GM12864 (cell line): Measurements from ENCODE around the gene CAMK2A.

ENCODE experiments used
- DNase-seq: peaks from one replicate; pipeline ENCODE4 v3.0.0-alpha.2; 2011; ENCODE audit warnings: low read depth
- H3K4me3 ChIP-seq: 2 replicates; pipeline ENCODE4 v1.5.1; 2011; ENCODE audit warnings: mild to moderate bottlenecking, low read depth, low read length, control low read depth
- TF ChIP-seq, protein P1 (sequence below): IDR thresholded peaks from 2 replicates; pipeline ENCODE4 v1.5.1; 2011; ENCODE audit warnings: low read depth, mild to moderate bottlenecking, moderate library complexity, low read length, control low read depth, inconsistent platforms; ENCODE audit errors: missing control alignments

CAMK2A gene

DNA sequence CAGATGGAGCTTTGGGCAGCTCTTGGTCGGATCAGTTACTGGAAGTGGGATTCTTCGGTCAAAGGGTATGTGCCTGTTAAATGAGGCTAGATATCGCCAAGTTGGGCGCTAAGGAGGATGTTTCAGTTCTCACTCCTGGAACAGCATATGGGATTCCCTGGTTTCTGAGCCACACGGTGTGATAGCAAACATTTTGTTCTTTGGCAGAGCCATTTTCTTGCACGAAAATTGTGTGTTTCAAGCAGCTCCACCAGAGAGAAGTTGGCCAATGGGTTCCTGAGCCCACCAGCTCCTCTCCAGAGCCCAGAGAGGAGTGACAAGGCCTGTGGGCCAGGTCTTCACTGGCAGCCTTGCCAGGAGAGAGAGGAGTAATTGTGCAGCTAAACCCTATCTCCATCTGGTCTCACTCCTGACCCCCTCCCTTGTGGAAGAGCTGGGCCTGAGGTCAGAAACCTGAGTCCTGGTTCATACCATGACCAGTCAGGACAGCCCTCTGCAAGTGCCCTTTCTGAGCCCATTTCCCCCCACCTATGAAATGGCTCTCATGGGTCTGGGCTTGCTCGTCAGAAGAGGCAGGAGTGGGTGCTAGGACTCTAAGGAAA is 110.5 kb downstream of the CAMK2A start:
- no peak for DNase-seq
- TF ChIP-seq, protein P1, sequence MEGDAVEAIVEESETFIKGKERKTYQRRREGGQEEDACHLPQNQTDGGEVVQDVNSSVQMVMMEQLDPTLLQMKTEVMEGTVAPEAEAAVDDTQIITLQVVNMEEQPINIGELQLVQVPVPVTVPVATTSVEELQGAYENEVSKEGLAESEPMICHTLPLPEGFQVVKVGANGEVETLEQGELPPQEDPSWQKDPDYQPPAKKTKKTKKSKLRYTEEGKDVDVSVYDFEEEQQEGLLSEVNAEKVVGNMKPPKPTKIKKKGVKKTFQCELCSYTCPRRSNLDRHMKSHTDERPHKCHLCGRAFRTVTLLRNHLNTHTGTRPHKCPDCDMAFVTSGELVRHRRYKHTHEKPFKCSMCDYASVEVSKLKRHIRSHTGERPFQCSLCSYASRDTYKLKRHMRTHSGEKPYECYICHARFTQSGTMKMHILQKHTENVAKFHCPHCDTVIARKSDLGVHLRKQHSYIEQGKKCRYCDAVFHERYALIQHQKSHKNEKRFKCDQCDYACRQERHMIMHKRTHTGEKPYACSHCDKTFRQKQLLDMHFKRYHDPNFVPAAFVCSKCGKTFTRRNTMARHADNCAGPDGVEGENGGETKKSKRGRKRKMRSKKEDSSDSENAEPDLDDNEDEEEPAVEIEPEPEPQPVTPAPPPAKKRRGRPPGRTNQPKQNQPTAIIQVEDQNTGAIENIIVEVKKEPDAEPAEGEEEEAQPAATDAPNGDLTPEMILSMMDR = no peak

DNA sequence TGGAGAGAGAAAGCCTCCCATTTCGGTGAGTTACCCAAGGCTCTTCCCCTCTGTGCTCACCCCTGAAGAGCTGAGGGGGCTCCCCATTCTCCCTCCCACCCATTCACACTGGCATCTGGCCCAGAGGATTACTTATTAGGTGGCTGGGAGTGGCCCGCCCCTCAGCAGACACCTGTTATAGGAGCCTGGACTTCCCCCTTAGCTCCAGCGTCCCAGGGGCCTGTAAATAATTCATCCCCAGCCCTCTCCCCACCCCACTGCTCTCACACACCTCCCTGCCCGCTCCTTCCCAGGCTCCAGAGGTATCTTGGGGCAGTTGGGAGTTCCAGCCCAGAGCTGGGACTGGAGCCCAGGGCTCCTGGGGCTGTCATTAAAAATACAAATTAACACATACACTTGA is 111.3 kb downstream of the CAMK2A start:
- no peak for DNase-seq
- no peak overlapping the region for H3K4me3 ChIP-seq
- TF ChIP-seq, protein P1 = no peak

More for the DNA sequence above, 110.5 kb downstream of the CAMK2A start:
- no peak overlapping the region for H3K4me3 ChIP-seq

DNA sequence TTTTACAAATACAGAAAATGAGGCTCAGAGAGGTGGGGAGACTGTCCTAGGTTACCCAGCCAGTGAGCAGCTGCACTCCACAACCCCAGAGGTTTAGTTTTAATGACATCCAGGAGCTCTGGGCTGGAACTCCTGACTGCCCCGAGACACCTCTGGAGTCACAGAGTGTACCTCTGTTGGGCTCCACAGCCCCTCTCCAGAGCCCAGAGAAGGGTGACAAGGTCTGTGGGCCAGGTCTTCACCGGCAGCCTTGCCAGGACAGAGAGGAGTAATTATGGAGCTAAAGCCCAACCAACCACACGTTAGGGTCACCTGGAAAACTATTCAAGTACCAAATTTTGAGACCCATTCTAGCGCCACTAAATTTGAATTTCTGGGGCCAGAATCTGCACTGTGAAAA is 111.9 kb downstream of the CAMK2A start:
- H3K4me3 ChIP-seq = no peak overlapping the region
- no peak for DNase-seq
- TF ChIP-seq, protein P1 = no peak

DNA sequence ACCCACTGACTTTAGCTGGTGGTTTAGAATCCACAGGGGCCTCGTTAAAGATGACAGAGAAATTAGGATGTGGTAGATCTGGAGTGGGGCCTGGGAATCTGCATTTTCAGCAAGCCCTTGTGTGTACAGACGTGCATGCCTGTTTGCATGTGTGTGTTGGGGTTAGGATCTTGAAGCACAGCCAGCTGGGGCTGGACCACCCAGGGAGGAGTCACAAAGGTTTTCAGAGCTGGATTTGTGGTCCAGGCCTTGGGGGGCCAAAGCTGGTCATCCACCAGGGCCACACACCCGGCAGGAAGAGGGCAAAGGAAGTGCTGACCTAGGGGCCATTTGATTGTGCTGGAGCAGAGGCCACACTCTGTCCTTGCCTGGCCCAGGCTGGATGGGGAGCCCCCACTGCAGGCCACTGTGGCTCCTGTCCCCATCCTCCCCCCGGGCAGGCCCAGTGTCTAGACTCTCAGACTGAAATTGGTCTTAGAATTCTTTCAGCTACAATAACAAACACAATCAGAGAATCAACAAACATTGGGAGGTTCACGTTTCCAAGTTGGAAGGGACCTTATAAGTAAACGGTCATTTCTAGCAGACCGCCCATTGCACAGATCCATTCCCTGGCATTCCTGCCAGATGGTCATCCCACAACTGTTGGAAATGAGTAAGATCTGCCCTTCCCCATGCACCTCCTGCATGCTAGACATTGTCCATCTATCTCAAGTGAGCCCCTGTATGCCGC is 112.7 kb downstream of the CAMK2A start:
- no peak overlapping the region for H3K4me3 ChIP-seq
- DNase-seq = no peak
- TF ChIP-seq, protein P1 = no peak

DNA sequence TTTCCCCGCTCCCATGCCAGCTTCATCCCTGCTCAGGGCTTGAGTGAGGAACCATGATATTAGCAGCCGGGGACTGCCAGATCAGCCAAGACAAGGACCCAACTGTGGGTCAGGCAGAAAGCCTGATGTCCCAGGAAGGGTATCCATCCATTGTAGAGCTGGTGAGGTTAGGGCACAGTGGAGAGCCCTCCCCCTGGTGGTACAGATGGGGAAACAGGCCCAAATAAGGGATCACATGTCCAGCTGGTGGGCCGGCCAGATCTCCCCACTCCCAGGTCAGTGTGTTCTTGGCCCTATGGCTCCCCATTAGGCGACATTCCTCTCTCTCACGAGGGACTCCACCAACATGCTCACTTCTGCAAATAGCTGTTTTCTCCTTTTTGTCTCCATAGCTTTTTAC is 114.0 kb downstream of the CAMK2A start:
- H3K4me3 ChIP-seq = no peak overlapping the region
- TF ChIP-seq, protein P1 = peak; percentile 62
- no peak for DNase-seq

DNA sequence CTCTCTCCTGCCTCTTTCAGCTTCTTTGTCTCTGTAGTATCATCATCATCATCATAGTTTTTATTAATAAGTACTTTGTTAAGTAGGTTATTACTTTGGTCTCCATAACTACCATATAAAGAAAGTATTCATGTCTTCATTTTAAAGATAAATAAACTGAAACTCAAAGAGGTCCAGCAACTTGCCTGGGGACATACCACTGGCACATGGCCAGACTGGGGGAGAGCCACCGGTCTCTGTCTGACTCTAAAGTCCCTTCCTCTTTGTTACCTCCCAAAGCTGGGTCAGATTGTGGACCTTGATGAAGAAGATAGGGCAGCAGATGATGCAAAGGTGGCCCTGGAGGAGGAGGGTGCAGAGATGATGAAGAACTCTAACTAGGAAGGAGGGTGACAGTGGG is 114.5 kb downstream of the CAMK2A start:
- H3K4me3 ChIP-seq = no peak overlapping the region
- DNase-seq = no peak
- TF ChIP-seq, protein P1 = no peak

DNA sequence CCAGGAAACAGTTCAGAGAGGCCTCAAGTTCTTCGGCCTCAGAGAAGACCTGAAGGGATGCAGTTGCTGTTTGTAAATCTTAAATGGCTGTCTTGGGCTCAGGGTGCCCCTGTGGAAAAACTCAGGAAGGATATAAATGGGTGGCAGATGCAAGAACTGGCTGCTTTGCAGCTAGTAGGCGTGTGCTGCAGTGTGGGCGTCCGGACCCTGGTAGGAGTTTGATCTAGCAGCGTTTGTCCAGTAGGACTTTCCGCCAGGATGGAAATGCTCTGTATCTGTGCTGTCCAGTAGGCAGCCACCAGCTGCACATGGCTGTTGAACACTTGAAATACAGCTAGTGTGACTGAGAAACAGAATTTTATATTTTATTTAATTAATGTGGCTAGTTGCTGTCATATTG is 115.3 kb downstream of the CAMK2A start:
- H3K4me3 ChIP-seq = no peak overlapping the region
- no peak for DNase-seq
- TF ChIP-seq, protein P1 = no peak
